Smooth muscle cell (in vitro differentiated cells): ENCODE results near the gene GALNT16. TPM values are rescaled to one million over a fixed set of nuclear protein-coding genes. Genes with fewer than 3 reads are reported as not detected.

Source experiments
- DNase-seq: peaks from one replicate; lab custom pipeline; 2025; ENCODE audit not compliant: unreplicated experiment; lab: John Stamatoyannopoulos, UW
- H2AFZ ChIP-seq: fragments of 200-600 bp; sonication (generic); 2 replicates; pipeline ENCODE4 v1.6.0; 2016; ENCODE audit warnings: antibody characterized with exemption, low read depth, mild to moderate bottlenecking
- H3F3A ChIP-seq: fragments of 200-600 bp; sonication (generic); 2 replicates; pipeline ENCODE4 v1.6.0; 2017; ENCODE audit warnings: antibody characterized with exemption, low read depth
- H3K27ac ChIP-seq: fragments of 200-600 bp; sonication (generic); 2 replicates; pipeline ENCODE4 v1.5.1; 2016; ENCODE audit warnings: low read depth, mild to moderate bottlenecking
- H3K27me3 ChIP-seq: fragments of 200-600 bp; sonication (generic); 2 replicates; pipeline ENCODE4 v1.6.1; 2016; ENCODE audit warnings: low read depth, mild to moderate bottlenecking
- H3K36me3 ChIP-seq: fragments of 200-600 bp; sonication (generic); 2 replicates; pipeline ENCODE4 v1.5.1; 2016; ENCODE audit warnings: low read depth
- H3K4me1 ChIP-seq: fragments of 200-600 bp; sonication (generic); 2 replicates; pipeline ENCODE4 v1.5.1; 2016; ENCODE audit warnings: low read depth
- H3K4me2 ChIP-seq: fragments of 200-600 bp; sonication (generic); 2 replicates; pipeline ENCODE4 v1.6.0; 2016; ENCODE audit warnings: mild to moderate bottlenecking
- H3K4me3 ChIP-seq: fragments of 200-600 bp; sonication (generic); 2 replicates; pipeline ENCODE4 v1.5.1; 2016; ENCODE audit warnings: mild to moderate bottlenecking
- H3K79me2 ChIP-seq: fragments of 200-600 bp; sonication (generic); 2 replicates; pipeline ENCODE4 v1.6.0; 2016; ENCODE audit warnings: low read depth, mild to moderate bottlenecking
- H3K9ac ChIP-seq: fragments of 200-600 bp; sonication (generic); 2 replicates; pipeline ENCODE4 v1.6.0; 2016; ENCODE audit warnings: low read depth
- H3K9me3 ChIP-seq: fragments of 200-600 bp; sonication (generic); replicated peaks from 2 replicates; pipeline ENCODE4 v1.5.1; 2016; ENCODE audit warnings: low read depth
- H4K20me1 ChIP-seq: fragments of 200-600 bp; sonication (generic); 2 replicates; pipeline ENCODE4 v1.6.0; 2016; ENCODE audit warnings: low read depth
- CTCF ChIP-seq: fragments of 200-600 bp; sonication (generic); IDR thresholded peaks from 2 replicates; pipeline ENCODE4 v1.5.1; 2017; ENCODE audit warnings: borderline replicate concordance, mild to moderate bottlenecking, antibody characterized with exemption; ENCODE audit not compliant: insufficient read depth, poor library complexity, severe bottlenecking
- WGBS: methylation state at CpG from one replicate; pipeline ENCODE4 v1.1.7; 2016; ENCODE audit warnings: low lambda C conversion rate; 5-methylcytosine and 5-hydroxymethylcytosine counted together
- polyA plus RNA-seq: library from polyadenylated mRNA; unstranded; fragments of >200 nt; fragmentation: Nextera tagmentation; extraction: Ambion mirVana; gene quantifications from 2 replicates; pipeline ENCODE4 v1.2.1, GENCODE V29; 2016
- total RNA-seq: library from RNA; depleted of rRNA; stranded (reverse); fragments of >200 nt; gene quantifications from 2 replicates; pipeline ENCODE4 v1.2.3, GENCODE V29; 2014

The GALNT16 gene
- total and polyA plus RNA-seq, 2 experiments from 2014 or later, result 0.54 to 4.7 TPM

DNA sequence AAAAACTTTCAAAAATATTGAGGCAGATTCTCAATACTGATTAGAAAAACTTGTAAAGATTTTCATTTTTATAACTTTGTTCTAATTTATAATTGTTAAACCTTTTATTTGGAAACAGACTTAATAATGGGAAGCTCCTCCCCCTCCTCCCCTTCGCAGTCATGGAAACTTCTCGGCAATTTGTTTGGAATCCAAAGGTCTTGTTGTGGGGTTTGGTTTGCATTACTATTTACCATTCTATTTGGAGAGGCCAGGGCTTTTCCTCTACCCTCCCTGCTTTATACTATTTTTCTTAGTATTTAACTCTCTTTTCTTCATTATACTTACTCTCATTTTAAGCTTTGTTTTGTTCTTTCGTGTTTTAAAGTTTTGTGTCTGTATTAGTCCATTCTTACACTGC lies 144.5 kb downstream of the GALNT16 start:
- H4K20me1 ChIP-seq, result peaks cover 100% of the 10 kb centered on the region
- 94% methylated on average over 3 of the region's 3 CpGs for WGBS

DNA sequence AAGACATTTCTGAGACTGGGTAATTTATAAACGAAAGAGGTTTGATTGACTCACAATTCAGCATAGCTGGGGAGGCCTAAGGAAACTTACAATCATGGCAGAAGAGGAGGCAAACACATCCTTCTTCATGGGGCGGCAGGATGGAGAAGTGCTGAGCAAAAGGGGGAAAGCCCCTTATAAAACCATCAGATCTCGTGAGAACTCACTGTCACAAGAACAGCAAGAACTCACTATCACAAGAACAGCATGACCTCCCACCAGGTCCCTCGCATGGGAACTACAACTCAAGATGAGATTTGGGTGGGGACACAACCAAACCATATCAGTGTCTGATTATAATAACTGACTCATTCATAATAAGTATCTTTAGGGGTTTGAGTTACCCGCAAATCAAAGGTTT lies 144.9 kb downstream of the GALNT16 start:
- Histone ChIP-seq H3K79me2 (peaks cover 95% of the 10 kb centered on the region), H2AFZ (no peak overlapping the region), H3K4me3 (no peak overlapping the region), H3K9ac (no peak overlapping the region), H3F3A (no peaks in the 10 kb centered on the region), H3K4me1 (peaks cover 19% of the 10 kb centered on the region), H3K9me3 (no peaks in the 10 kb centered on the region), H4K20me1 (peaks cover 100% of the 10 kb centered on the region), H3K36me3 (no peaks in the 10 kb centered on the region), H3K4me2 (no peak overlapping the region), H3K27me3 (no peaks in the 10 kb centered on the region), H3K27ac (no peak overlapping the region)
- DNase-seq, result no peak
- 96% methylated on average over 5 of the region's 5 CpGs for WGBS
- no peak for TF ChIP-seq CTCF

More for the DNA sequence above, 144.5 kb downstream of the GALNT16 start:
- H2AFZ ChIP-seq, result no peak overlapping the region
- no peaks in the 10 kb centered on the region for H3K36me3 ChIP-seq
- H3K4me1 ChIP-seq, result peaks cover 23% of the 10 kb centered on the region
- no peak overlapping the region for H3K4me3 ChIP-seq
- H3F3A ChIP-seq, result no peaks in the 10 kb centered on the region
- H3K4me2 ChIP-seq, result no peak overlapping the region
- H3K9ac ChIP-seq, result no peak overlapping the region
- no peak overlapping the region for H3K27ac ChIP-seq
- TF ChIP-seq CTCF, result no peak
- no peaks in the 10 kb centered on the region for H3K9me3 ChIP-seq
- H3K27me3 ChIP-seq, result no peaks in the 10 kb centered on the region
- peaks cover 95% of the 10 kb centered on the region for H3K79me2 ChIP-seq
- DNase-seq, result no peak

GRCh38 chr14:69405762-69406161 lies 145.8 kb downstream of the GALNT16 start:
- H3K27ac ChIP-seq, result no peak overlapping the region
- H3F3A ChIP-seq, result no peaks in the 10 kb centered on the region
- H2AFZ ChIP-seq, result no peak overlapping the region
- DNase-seq, result no peak
- H3K4me3 ChIP-seq, result no peak overlapping the region
- H3K36me3 ChIP-seq, result no peaks in the 10 kb centered on the region
- peaks cover 10% of the 10 kb centered on the region for H3K4me1 ChIP-seq
- H4K20me1 ChIP-seq, result peaks cover 100% of the 10 kb centered on the region
- no peaks in the 10 kb centered on the region for H3K9me3 ChIP-seq
- H3K4me2 ChIP-seq, result no peak overlapping the region
- no peak for TF ChIP-seq CTCF
- no peaks in the 10 kb centered on the region for H3K27me3 ChIP-seq
- H3K79me2 ChIP-seq, result peaks cover 95% of the 10 kb centered on the region
- H3K9ac ChIP-seq, result no peak overlapping the region

Other genes starting within 250 kb of the GALNT16 start
- 22.2 and 23.0 TPM in 2 replicates for gene DCAF5, start 107.0 kb upstream of the GALNT16 start, total RNA-seq
- gene DCAF5, start 107.0 kb upstream of the GALNT16 start, polyA plus RNA-seq, result 45.4 and 47.4 TPM in 2 replicates
- 12.0 and 29.5 TPM in 2 replicates for gene EXD2, start 68.7 kb upstream of the GALNT16 start, total RNA-seq
- 12.1 and 12.5 TPM in 2 replicates for gene EXD2, start 68.7 kb upstream of the GALNT16 start, polyA plus RNA-seq
- gene ERH, start 138.1 kb downstream of the GALNT16 start, total RNA-seq, result 109 and 118 TPM in 2 replicates
- 184 and 208 TPM in 2 replicates for gene ERH, start 138.1 kb downstream of the GALNT16 start, polyA plus RNA-seq
- gene SLC39A9, start 138.5 kb downstream of the GALNT16 start, total RNA-seq, result 106 and 110 TPM in 2 replicates
- 39.9 and 42.8 TPM in 2 replicates for gene SLC39A9, start 138.5 kb downstream of the GALNT16 start, polyA plus RNA-seq
- gene PLEKHD1, start 224.6 kb downstream of the GALNT16 start, total RNA-seq, result 0.04 TPM in 1 of 2 replicates, not detected in the other
- 0.03 and 0.05 TPM in 2 replicates for gene PLEKHD1, start 224.6 kb downstream of the GALNT16 start, polyA plus RNA-seq